Right atrium auricular region (tissue), 2 donors: ENCODE measurements around the gene RBM27. TPM values are rescaled to one million over a fixed set of nuclear protein-coding genes. Genes with fewer than 3 reads are reported as not detected.
"Not testable (repeated sequence)": the region's sequence is repeated elsewhere in the genome, so short reads cannot be mapped to it uniquely, and the experiment has no call there.

ENCODE experiments used
- DNase-seq: peaks from one replicate; pipeline ENCODE4 v3.0.0-alpha.2; 2019; ENCODE audit warnings: low spot score
- H3K27ac ChIP-seq, 2 donors: fragments of 200-600 bp; sonication (generic); 1 replicate in 1 of 2; 2 replicates in 1 of 2; pipeline ENCODE4 v1.5.1; 2016 to 2019
- H3K27me3 ChIP-seq, 2 donors: fragments of 200-600 bp; sonication (generic); one replicate each; pipeline versions ENCODE4 v1.5.1 to v1.6.0; 2017 to 2019
- H3K36me3 ChIP-seq: fragments of 200-600 bp; sonication (generic); one replicate; pipeline ENCODE4 v1.5.1; 2016
- H3K4me1 ChIP-seq, 2 donors: fragments of 200-600 bp; sonication (generic); one replicate each; pipeline versions ENCODE4 v1.5.1 to v1.6.0; 2017 to 2019
- H3K4me3 ChIP-seq, 2 donors: fragments of 200-600 bp; sonication (generic); 1 replicate in 1 of 2; 2 replicates in 1 of 2; pipeline ENCODE4 v1.5.1; 2017 to 2019; ENCODE audit warnings: mild to moderate bottlenecking in 1 of 2, moderate library complexity in 1 of 2
- H3K9me3 ChIP-seq, 2 donors: fragments of 200-600 bp; sonication (generic); one replicate each; pipeline ENCODE4 v1.5.1; 2019
- CTCF ChIP-seq, 2 donors: fragments of 200-600 bp; sonication (generic); IDR thresholded peaks; one replicate each; pipeline ENCODE4 v1.5.1; 2019; ENCODE audit warnings: antibody characterized with exemption in 2 of 2
- total RNA-seq, 2 donors: library from RNA; depleted of rRNA; stranded (reverse); fragments of >200 nt; gene quantifications; one replicate each; pipeline ENCODE4 v1.1.0, GENCODE V29; 2016

The RBM27 gene
- total RNA-seq, 2 donors from 2014 or later, result 14.8 to 16.4 TPM

GRCh38 chr5:146203872-146204192, 427 bp downstream of the RBM27 start:
- DNase-seq, result no peak
- peak overlapping the region; percentile 87 to 93 for H3K27ac ChIP-seq
- peak overlapping the region; percentile 92 to 97 for H3K4me3 ChIP-seq
- peaks cover 0 to 33% of the 10 kb centered on the region in 2 donors for H3K4me1 ChIP-seq
- TF ChIP-seq CTCF (IDR thresholded peaks at IDR 0.05), result no peak
- no peaks in the 10 kb centered on the region for H3K9me3 ChIP-seq
- H3K36me3 ChIP-seq, result no peaks in the 10 kb centered on the region
- no peaks in the 10 kb centered on the region for H3K27me3 ChIP-seq

GRCh38 chr5:146205499-146206202, 2.2 kb downstream of the RBM27 start:
- Histone ChIP-seq H3K9me3 (no peaks in the 10 kb centered on the region), H3K4me1 (peaks cover 0 to 44% of the 10 kb centered on the region in 2 donors), H3K27ac (no peak overlapping the region), H3K27me3 (no peaks in the 10 kb centered on the region), H3K36me3 (no peaks in the 10 kb centered on the region), H3K4me3 (no peak overlapping the region)
- TF ChIP-seq CTCF (IDR thresholded peaks at IDR 0.05), result no peak
- DNase-seq, result no peak

- Histone ChIP-seq H3K36me3 (no peaks in the 10 kb centered on the region), H3K4me1 (peaks cover 0 to 44% of the 10 kb centered on the region in 2 donors), H3K9me3 (no peaks in the 10 kb centered on the region), H3K4me3 (no peak overlapping the region), H3K27ac (no peak overlapping the region), H3K27me3 (no peaks in the 10 kb centered on the region)
- DNase-seq, result no peak
- no peak for TF ChIP-seq CTCF (IDR thresholded peaks at IDR 0.05)
These were observed 2.9 kb downstream of the RBM27 start for GRCh38 chr5:146206257-146206656.

- Histone ChIP-seq H3K36me3 (no peaks in the 10 kb centered on the region), H3K4me1 (peaks cover 0 to 37% of the 10 kb centered on the region in 2 donors), H3K27me3 (no peaks in the 10 kb centered on the region), H3K27ac (no peak overlapping the region), H3K4me3 (no peak overlapping the region), H3K9me3 (no peaks in the 10 kb centered on the region)
- DNase-seq, result no peak
- TF ChIP-seq CTCF (IDR thresholded peaks at IDR 0.05), result peak in 1 of 2 donors; percentile 23
These were observed 5.6 kb downstream of the RBM27 start for GRCh38 chr5:146208916-146209522.

GRCh38 chr5:146209714-146210113, 6.3 kb downstream of the RBM27 start:
- Histone ChIP-seq H3K27ac (no peak overlapping the region), H3K27me3 (no peaks in the 10 kb centered on the region), H3K9me3 (no peaks in the 10 kb centered on the region), H3K4me1 (peaks cover 0 to 30% of the 10 kb centered on the region in 2 donors), H3K36me3 (no peaks in the 10 kb centered on the region), H3K4me3 (no peak overlapping the region)
- TF ChIP-seq CTCF (IDR thresholded peaks at IDR 0.05), result no peak
- no peak for DNase-seq

GRCh38 chr5:146210810-146211209, 7.4 kb downstream of the RBM27 start:
- peaks cover 0 to 19% of the 10 kb centered on the region in 2 donors for H3K4me1 ChIP-seq
- H3K9me3 ChIP-seq, result not testable (repeated sequence)

More at GRCh38 chr5:146210810-146211209, 7.4 kb downstream of the RBM27 start:
- not testable (repeated sequence) for H3K27me3 ChIP-seq, H3K4me3 ChIP-seq, H3K36me3 ChIP-seq, DNase-seq, H3K27ac ChIP-seq
